H9 (cell line): ENCODE results near the gene FAM114A1. TPM values are rescaled to one million over a fixed set of nuclear protein-coding genes. Genes with fewer than 3 reads are reported as not detected.

Experiments used
- DNase-seq: peaks from one replicate; pipeline ENCODE4 v3.0.0-alpha.2; 2017
- H2AFZ ChIP-seq: one replicate; pipeline ENCODE4 v1.6.1; 2013; ENCODE audit warnings: mild to moderate bottlenecking, low read length, control low read depth, moderate library complexity
- H2AK5ac ChIP-seq: 2 replicates; pipeline ENCODE4 v1.6.1; 2013; ENCODE audit warnings: low read length, control low read depth, mixed read lengths; ENCODE audit not compliant: insufficient read length
- H2BK120ac ChIP-seq: one replicate; pipeline ENCODE4 v1.6.1; 2013; ENCODE audit warnings: low read depth, mild to moderate bottlenecking, low read length, control low read depth, inconsistent platforms; ENCODE audit not compliant: poor library complexity, severe bottlenecking
- H2BK12ac ChIP-seq: 2 replicates; pipeline ENCODE4 v1.6.1; 2013; ENCODE audit warnings: low read length, control low read depth, mixed read lengths, low read depth; ENCODE audit not compliant: insufficient read length
- H2BK15ac ChIP-seq: 2 replicates; pipeline ENCODE4 v1.6.1; 2013; ENCODE audit warnings: low read depth, low read length, control low read depth
- H2BK20ac ChIP-seq: one replicate; pipeline ENCODE4 v1.6.1; 2013; ENCODE audit warnings: low read depth, mild to moderate bottlenecking, low read length, control low read depth, inconsistent platforms; ENCODE audit not compliant: poor library complexity, severe bottlenecking
- H2BK5ac ChIP-seq: 2 replicates; pipeline ENCODE4 v1.6.1; 2013; ENCODE audit warnings: low read length, control low read depth, mixed read lengths; ENCODE audit not compliant: insufficient read length
- H3K14ac ChIP-seq: 2 replicates; pipeline ENCODE4 v1.6.1; 2013; ENCODE audit warnings: low read length, control low read depth; ENCODE audit not compliant: insufficient read depth
- H3K18ac ChIP-seq: 2 replicates; pipeline ENCODE4 v1.6.1; 2013; ENCODE audit warnings: low read depth, mild to moderate bottlenecking, mixed read lengths, low read length, control low read depth; ENCODE audit not compliant: insufficient read length
- H3K23ac ChIP-seq: 2 replicates; pipeline ENCODE4 v1.6.1; 2013; ENCODE audit warnings: low read length, control low read depth, mixed read lengths, low read depth; ENCODE audit not compliant: insufficient read length
- H3K23me2 ChIP-seq: 2 replicates; pipeline ENCODE4 v1.6.1; 2013; ENCODE audit warnings: low read depth, mild to moderate bottlenecking, mixed read lengths, low read length, control low read depth; ENCODE audit not compliant: insufficient read length, poor library complexity, severe bottlenecking
- H3K27ac ChIP-seq: 2 replicates; pipeline ENCODE4 v1.5.1; 2013; ENCODE audit warnings: low read length, control low read depth, mixed read lengths, low read depth; ENCODE audit not compliant: insufficient read length
- H3K27me3 ChIP-seq: 2 replicates; pipeline ENCODE4 v1.6.1; 2013; ENCODE audit warnings: low read length, control low read depth, inconsistent platforms; ENCODE audit not compliant: insufficient read depth
- H3K4ac ChIP-seq: 2 replicates; pipeline ENCODE4 v1.6.1; 2013; ENCODE audit warnings: low read depth, mild to moderate bottlenecking, control low read depth, inconsistent platforms, low read length, moderate library complexity
- H3K4me1 ChIP-seq: 2 replicates; pipeline ENCODE4 v1.6.1; 2013; ENCODE audit warnings: low read length, control low read depth, inconsistent platforms; ENCODE audit not compliant: insufficient read depth
- H3K4me2 ChIP-seq: 2 replicates; pipeline ENCODE4 v1.6.1; 2013; ENCODE audit warnings: low read length, control low read depth, mixed read lengths; ENCODE audit not compliant: insufficient read length, insufficient read depth
- H3K56ac ChIP-seq: 2 replicates; pipeline ENCODE4 v1.6.1; 2013; ENCODE audit warnings: low read depth, mild to moderate bottlenecking, mixed read lengths, low read length, control low read depth; ENCODE audit not compliant: insufficient read length
- H3K79me1 ChIP-seq: 2 replicates; pipeline ENCODE4 v1.6.1; 2013; ENCODE audit warnings: low read depth, mild to moderate bottlenecking, moderate library complexity, low read length, control low read depth, inconsistent platforms; ENCODE audit not compliant: insufficient read depth, poor library complexity, severe bottlenecking
- H3K79me2 ChIP-seq: 2 replicates; pipeline ENCODE4 v1.6.1; 2013; ENCODE audit warnings: low read length, control low read depth, inconsistent platforms; ENCODE audit not compliant: insufficient read depth
- H3K9ac ChIP-seq: 2 replicates; pipeline ENCODE4 v1.6.1; 2013; ENCODE audit warnings: low read length, control low read depth, mixed read lengths; ENCODE audit not compliant: insufficient read length; ENCODE audit errors: extremely low read depth
- H3K9me3 ChIP-seq: one replicate; pipeline ENCODE4 v1.6.1; 2013; ENCODE audit warnings: low read depth, low read length, inconsistent platforms; ENCODE audit not compliant: control insufficient read depth
- H3T11ph ChIP-seq: one replicate; pipeline ENCODE4 v1.6.1; 2013; ENCODE audit warnings: mild to moderate bottlenecking, low read length, control low read depth, inconsistent platforms
- H4K20me1 ChIP-seq: one replicate; pipeline ENCODE4 v1.6.1; 2013; ENCODE audit not compliant: control insufficient read depth, insufficient read length, insufficient read depth
- H4K5ac ChIP-seq: 2 replicates; pipeline ENCODE4 v1.6.1; 2013; ENCODE audit warnings: low read depth, mild to moderate bottlenecking, mixed read lengths, low read length, control low read depth; ENCODE audit not compliant: insufficient read length
- H4K8ac ChIP-seq: replicated peaks from 2 replicates; pipeline ENCODE4 v1.6.1; 2013; ENCODE audit warnings: low read length, control low read depth, mixed read lengths, low read depth; ENCODE audit not compliant: insufficient read length
- H4K91ac ChIP-seq: 2 replicates; pipeline ENCODE4 v1.6.1; 2013; ENCODE audit warnings: low read depth, mild to moderate bottlenecking, moderate library complexity, mixed read lengths, low read length, control low read depth; ENCODE audit not compliant: insufficient read length
- H3K27ac Mint-ChIP-seq, 3 experiments: 2 replicates in 2 of 3; 3 replicates in 1 of 3; pipeline ENCODE4 v1.8.0; 2020 to 2021; ENCODE audit warnings: mixed read lengths in 3 of 3, mild to moderate bottlenecking in 1 of 3, moderate library complexity in 1 of 3
- H3K27me3 Mint-ChIP-seq: 2 replicates; pipeline ENCODE4 v1.8.0; 2021; ENCODE audit warnings: low read depth, mild to moderate bottlenecking, moderate library complexity, mixed read lengths
- H3K36me3 Mint-ChIP-seq, 3 experiments: 2 replicates in 2 of 3; 3 replicates in 1 of 3; pipeline ENCODE4 v1.8.0; 2020 to 2021; ENCODE audit warnings: low read depth in 3 of 3, mixed read lengths in 3 of 3; ENCODE audit not compliant: insufficient read depth in 1 of 3
- H3K4me1 Mint-ChIP-seq, 2 experiments: 2 replicates each; pipeline ENCODE4 v1.8.0; 2020; ENCODE audit warnings: mixed read lengths in 2 of 2
- H3K4me3 Mint-ChIP-seq, 2 experiments: 2 replicates in 1 of 2; 3 replicates in 1 of 2; pipeline ENCODE4 v1.8.0; 2020 to 2021; ENCODE audit warnings: mild to moderate bottlenecking in 2 of 2, mixed read lengths in 2 of 2, moderate library complexity in 1 of 2
- H3K9me3 Mint-ChIP-seq, 2 experiments: 2 replicates in 1 of 2; 3 replicates in 1 of 2; pipeline ENCODE4 v1.8.0; 2020; ENCODE audit warnings: mild to moderate bottlenecking in 2 of 2, mixed read lengths in 2 of 2, moderate library complexity in 1 of 2
- CTCF ChIP-seq: fragments of 200-600 bp; sonication (generic); conservative IDR thresholded peaks from 3 replicates; pipeline ENCODE4 v1.8.0; 2021; ENCODE audit warnings: antibody characterized with exemption, mild to moderate bottlenecking
- WGBS: extraction: QIAGEN DNeasy Blood & Tissue Kit; methylation state at CpG from one replicate; pipeline ENCODE4 v1.1.7; 2013; ENCODE audit warnings: missing lambda C conversion rate, low lambda C conversion rate, mixed read lengths; ENCODE audit not compliant: insufficient read length; ENCODE audit errors: extremely low coverage; 5-methylcytosine and 5-hydroxymethylcytosine counted together
- total RNA-seq: library from RNA; stranded (reverse); gene quantifications from 2 replicates; pipeline ENCODE4 v1.2.1, GENCODE V29; 2021

The FAM114A1 gene
- total RNA-seq, 1 experiment from 2014 or later: 9.9 TPM

GRCh38 chr4:38904090-38904666 lies 36.6 kb downstream of the FAM114A1 start:
- no peak overlapping the region for H3K56ac ChIP-seq
- H2BK15ac ChIP-seq: no peak overlapping the region
- H3K27ac ChIP-seq: no peak overlapping the region
- no peak overlapping the region for H2BK12ac ChIP-seq
- no peaks in the 10 kb centered on the region for H3K27me3 ChIP-seq
- no peak overlapping the region for H3T11ph ChIP-seq
- no peak overlapping the region for H2AFZ ChIP-seq
- no peak overlapping the region for H3K4me2 ChIP-seq
- no peak for DNase-seq
- H3K18ac ChIP-seq: no peak overlapping the region
- H4K5ac ChIP-seq: no peak overlapping the region
- Mint-ChIP-seq H3K4me3 (no peak overlapping the region), H3K36me3 (peaks cover 0 to 4% (median 0%) of the 10 kb centered on the region in 3 experiments; a peak in 2 of 7 replicates), H3K27ac (no peak overlapping the region), H3K9me3 (no peaks in the 10 kb centered on the region), H3K4me1 (no peaks in the 10 kb centered on the region), H3K27me3 (no peaks in the 10 kb centered on the region)
- no peaks in the 10 kb centered on the region for H3K4me1 ChIP-seq
- H3K79me1 ChIP-seq: no peaks in the 10 kb centered on the region
- no peaks in the 10 kb centered on the region for H3K9me3 ChIP-seq
- H2BK5ac ChIP-seq: no peak overlapping the region
- H3K4ac ChIP-seq: no peak overlapping the region
- H4K91ac ChIP-seq: no peak overlapping the region
- H2BK20ac ChIP-seq: no peak overlapping the region
- H2AK5ac ChIP-seq: no peak overlapping the region
- no peaks in the 10 kb centered on the region for H3K23me2 ChIP-seq
- H4K20me1 ChIP-seq: no peaks in the 10 kb centered on the region
- no peak overlapping the region for H3K14ac ChIP-seq
- H3K23ac ChIP-seq: no peak overlapping the region
- TF ChIP-seq CTCF: no peak
- no CpG with 5 or more reads among the region's 10 CpGs for WGBS
- H3K9ac ChIP-seq: no peak overlapping the region
- H4K8ac ChIP-seq: no peak overlapping the region
- no peak overlapping the region for H2BK120ac ChIP-seq
- no peaks in the 10 kb centered on the region for H3K79me2 ChIP-seq
